CD14-positive monocyte (primary cell): ENCODE data around the gene ZFP92. TPM values are rescaled to one million over a fixed set of nuclear protein-coding genes. Genes with fewer than 3 reads are reported as not detected.

ENCODE experiments used
- DNase-seq, 3 donors: peaks; one replicate each; pipeline ENCODE4 v3.0.0-alpha.2; 2011 to 2022
- H2AFZ ChIP-seq: 2 replicates; pipeline ENCODE4 v1.6.0; 2012; ENCODE audit warnings: mild to moderate bottlenecking, low read depth, low read length, inconsistent platforms; ENCODE audit not compliant: insufficient read depth, poor library complexity, severe bottlenecking
- H3K27ac ChIP-seq, 2 donors: 1 replicate in 1 of 2; 2 replicates in 1 of 2; pipeline ENCODE4 v1.5.1; 2012 to 2013; ENCODE audit warnings: low read length in 2 of 2, control low read depth in 1 of 2, inconsistent platforms in 1 of 2, low read depth in 1 of 2, mild to moderate bottlenecking in 1 of 2
- H3K27me3 ChIP-seq, 2 donors: one replicate each; pipeline versions ENCODE4 v1.6.0 to v1.6.1; 2011 to 2013; ENCODE audit warnings: low read length in 2 of 2; ENCODE audit not compliant: control insufficient read depth in 2 of 2, insufficient read depth in 2 of 2
- H3K36me3 ChIP-seq, 2 donors: replicated peaks in 1 of 2; 1 replicate in 1 of 2; 2 replicates in 1 of 2; pipeline versions ENCODE4 v1.5.1 to v1.6.1; 2012 to 2013; ENCODE audit warnings: low read length in 2 of 2, control low read depth in 1 of 2, inconsistent platforms in 1 of 2, mild to moderate bottlenecking in 1 of 2; ENCODE audit not compliant: insufficient read depth in 2 of 2, control insufficient read depth in 1 of 2
- H3K4me1 ChIP-seq, 2 donors: 1 replicate in 1 of 2; 2 replicates in 1 of 2; pipeline versions ENCODE4 v1.5.1 to v1.6.1; 2012 to 2013; ENCODE audit warnings: low read length in 2 of 2, control low read depth in 1 of 2, inconsistent platforms in 1 of 2, mild to moderate bottlenecking in 1 of 2, moderate library complexity in 1 of 2; ENCODE audit not compliant: insufficient read depth in 2 of 2, control insufficient read depth in 1 of 2
- H3K4me2 ChIP-seq: replicated peaks from 2 replicates; pipeline ENCODE3; 2012; ENCODE audit warnings: low read length, moderate library complexity, mild to moderate bottlenecking; ENCODE audit not compliant: poor library complexity, severe bottlenecking; ENCODE audit errors: extremely low read depth
- H3K4me3 ChIP-seq, 3 experiments: fragments of 200-600 bp in 1 of 3; sonication (generic) in 1 of 3; replicated peaks in 1 of 3; 1 replicate in 2 of 3; 2 replicates in 1 of 3; pipeline ENCODE4 v1.5.1; 2011 to 2013; ENCODE audit warnings: low read length in 3 of 3, mild to moderate bottlenecking in 3 of 3, control low read depth in 2 of 3, low read depth in 2 of 3, inconsistent platforms in 1 of 3, moderate library complexity in 1 of 3
- H3K79me2 ChIP-seq: 2 replicates; pipeline ENCODE4 v1.6.0; 2012; ENCODE audit warnings: mild to moderate bottlenecking, control low read depth, inconsistent platforms, low read length, moderate library complexity; ENCODE audit not compliant: insufficient read depth
- H3K9ac ChIP-seq: 2 replicates; pipeline ENCODE4 v1.6.0; 2017; ENCODE audit warnings: low read length, mild to moderate bottlenecking; ENCODE audit not compliant: insufficient read depth, poor library complexity, severe bottlenecking
- H3K9me3 ChIP-seq, 2 donors: replicated peaks in 1 of 2; 1 replicate in 1 of 2; 2 replicates in 1 of 2; pipeline versions ENCODE4 v1.5.1 to v1.6.1; 2012 to 2013; ENCODE audit warnings: low read length in 2 of 2, control low read depth in 1 of 2; ENCODE audit not compliant: control insufficient read depth in 1 of 2, insufficient read depth in 1 of 2
- H4K20me1 ChIP-seq: 2 replicates; pipeline ENCODE4 v1.6.0; 2012; ENCODE audit warnings: mild to moderate bottlenecking, low read length, control low read depth, moderate library complexity; ENCODE audit not compliant: insufficient read depth
- H3K27ac Mint-ChIP-seq, 7 donors: one replicate each; pipeline ENCODE4 v1.8.0; 2020; ENCODE audit warnings: mild to moderate bottlenecking in 7 of 7, mixed read lengths in 7 of 7, moderate library complexity in 6 of 7, inconsistent platforms in 2 of 7
- H3K27me3 Mint-ChIP-seq, 3 donors: one replicate each; pipeline ENCODE4 v1.8.0; 2021 to 2022; ENCODE audit warnings: low read depth in 3 of 3, mild to moderate bottlenecking in 3 of 3, mixed read lengths in 3 of 3, moderate library complexity in 3 of 3, inconsistent platforms in 1 of 3
- H3K36me3 Mint-ChIP-seq, 2 donors: one replicate each; pipeline ENCODE4 v1.8.0; 2020; ENCODE audit warnings: mixed read lengths in 2 of 2, inconsistent platforms in 1 of 2, mild to moderate bottlenecking in 1 of 2
- H3K4me1 Mint-ChIP-seq: one replicate; pipeline ENCODE4 v1.8.0; 2020; ENCODE audit warnings: mild to moderate bottlenecking, mixed read lengths
- H3K4me3 Mint-ChIP-seq, 2 donors: one replicate each; pipeline ENCODE4 v1.8.0; 2020; ENCODE audit warnings: mild to moderate bottlenecking in 2 of 2, mixed read lengths in 2 of 2, moderate library complexity in 1 of 2
- H3K9me3 Mint-ChIP-seq, 7 donors: one replicate each; pipeline ENCODE4 v1.8.0; 2020 to 2022; ENCODE audit warnings: mixed read lengths in 7 of 7, mild to moderate bottlenecking in 6 of 7, moderate library complexity in 6 of 7, inconsistent platforms in 2 of 7
- CTCF ChIP-seq: fragments of 200-600 bp; IDR thresholded peaks from one replicate; pipeline ENCODE4 v1.8.0; 2022; ENCODE audit warnings: antibody characterized with exemption, mild to moderate bottlenecking
- WGBS: methylation state at CpG from one replicate; pipeline ENCODE4 v1.1.5; 2013; ENCODE audit warnings: missing lambda C conversion rate; ENCODE audit not compliant: insufficient coverage; 5-methylcytosine and 5-hydroxymethylcytosine counted together
- intact Hi-C, 2 donors: fragments of 100-400 bp; cut with micrococcal nuclease; formaldehyde crosslinking; loops; one replicate each; pipeline versions ENCODE4 v1.15.0 to v1.15.1; 2023
- polyA plus RNA-seq, 3 donors: library from polyadenylated mRNA; depleted of rRNA in 1 of 3; unstranded in 2 of 3; stranded (reverse) in 1 of 3; fragments of 300-500 nt in 2 of 3; fragments of >200 nt in 1 of 3; fragmentation: Illumina TruSeq in 2 of 3; gene quantifications; 1 replicate in 2 of 3; 2 replicates in 1 of 3; pipeline ENCODE4 v1.2.3, GENCODE V29; 2012 to 2021

ZFP92 gene
- polyA plus RNA-seq, 3 donors: 0.04 to 0.96 (median 0.13) TPM

- no peak overlapping the region for H3K9ac ChIP-seq
- no peaks in the 10 kb centered on the region for H3K27me3 ChIP-seq
- Mint-ChIP-seq H3K4me3 (no peak overlapping the region), H3K27ac (no peak overlapping the region), H3K4me1 (peaks cover 22% of the 10 kb centered on the region), H3K9me3 (peaks cover 2 to 21% (median 15%) of the 10 kb centered on the region in 7 donors), H3K36me3 (peaks cover 0 to 5% of the 10 kb centered on the region in 2 donors), H3K27me3 (peaks cover 2 to 5% (median 5%) of the 10 kb centered on the region in 3 donors)
- H3K36me3 ChIP-seq: peaks cover 0 to 6% of the 10 kb centered on the region in 2 donors
- H3K79me2 ChIP-seq: no peaks in the 10 kb centered on the region
- H3K4me1 ChIP-seq: no peaks in the 10 kb centered on the region
- H3K27ac ChIP-seq: no peak overlapping the region
- no peak for TF ChIP-seq CTCF
- WGBS: no CpG with 5 or more reads among the region's 3 CpGs
- no peak overlapping the region for H3K4me3 ChIP-seq
- no peak overlapping the region for H3K4me2 ChIP-seq
- H4K20me1 ChIP-seq: no peaks in the 10 kb centered on the region
- intact Hi-C loops: no loop called here
- no peak for DNase-seq
- H3K9me3 ChIP-seq: peaks cover 4 to 8% of the 10 kb centered on the region in 2 donors
- H2AFZ ChIP-seq: no peak overlapping the region
Observed at GRCh38 chrX:153426204-153426603, 14.9 kb downstream of the ZFP92 start.

- no CpG with 5 or more reads among the region's 6 CpGs for WGBS
- H3K36me3 Mint-ChIP-seq: no peaks in the 10 kb centered on the region
- no peaks in the 10 kb centered on the region for H4K20me1 ChIP-seq
Observed at GRCh38 chrX:153430796-153431195, 19.5 kb downstream of the ZFP92 start.

More at GRCh38 chrX:153430796-153431195, 19.5 kb downstream of the ZFP92 start:
- Mint-ChIP-seq H3K27me3 (peaks cover 0 to 5% (median 2%) of the 10 kb centered on the region in 3 donors), H3K4me3 (no peak overlapping the region), H3K9me3 (peaks cover 2 to 25% (median 17%) of the 10 kb centered on the region in 7 donors), H3K4me1 (peaks cover 7% of the 10 kb centered on the region), H3K27ac (no peak overlapping the region)
- Histone ChIP-seq H3K9me3 (peaks cover 4 to 13% of the 10 kb centered on the region in 2 donors), H3K36me3 (no peaks in the 10 kb centered on the region), H3K4me1 (no peaks in the 10 kb centered on the region), H3K27me3 (no peaks in the 10 kb centered on the region), H2AFZ (no peak overlapping the region), H3K4me3 (no peak overlapping the region), H3K4me2 (no peak overlapping the region), H3K27ac (no peak overlapping the region), H3K9ac (no peak overlapping the region), H3K79me2 (no peaks in the 10 kb centered on the region)
- intact Hi-C loops: no loop called here
- no peak for DNase-seq
- TF ChIP-seq CTCF: no peak
